K562 (cell line): ENCODE data around the gene GEMIN5. TPM values are rescaled to one million over a fixed set of nuclear protein-coding genes. Genes with fewer than 3 reads are reported as not detected.

Source experiments
- CREB3 ChIP-seq: fragments of 450-650 bp; conservative IDR thresholded peaks from 2 replicates; pipeline ENCODE4 v1.6.1; 2016; ENCODE audit warnings: missing genetic modification characterization, low read depth, mild to moderate bottlenecking, missing compliant biosample characterization, moderate library complexity
- EP400 ChIP-seq: fragments of 450-650 bp; IDR thresholded peaks from 2 replicates; pipeline ENCODE4 v1.6.1; 2017; ENCODE audit warnings: antibody characterized with exemption, mild to moderate bottlenecking, moderate library complexity
- GABPB1 ChIP-seq: sonication (generic); formaldehyde crosslinking; IDR thresholded peaks from 2 replicates; pipeline ENCODE4 v1.8.0; 2022; ENCODE audit warnings: mild to moderate bottlenecking, missing genetic modification reagents
- L3MBTL2 ChIP-seq: fragments of 450-650 bp; IDR thresholded peaks from 2 replicates; pipeline ENCODE4 v1.6.1; 2016; ENCODE audit warnings: mild to moderate bottlenecking, moderate library complexity
- MNT ChIP-seq, 2 experiments: fragments of 450-650 bp; conservative IDR thresholded peaks; 2 replicates each; pipeline ENCODE4 v1.6.1; 2017; ENCODE audit warnings: mild to moderate bottlenecking in 2 of 2, moderate library complexity in 2 of 2
- PATZ1 ChIP-seq: fragments of 250-450 bp; sonication (Bioruptor Pico); IDR thresholded peaks from 2 replicates; pipeline ENCODE4 v1.5.0; 2020; ENCODE audit warnings: mild to moderate bottlenecking, borderline replicate concordance
- POLR2H ChIP-seq: IDR thresholded peaks from 2 replicates; pipeline ENCODE4 v1.6.1; 2016; ENCODE audit warnings: missing genetic modification characterization, low read depth, mild to moderate bottlenecking, control low read depth, missing compliant biosample characterization, moderate library complexity
- PPARD ChIP-seq: fragments of 250-450 bp; sonication (Bioruptor Pico); IDR thresholded peaks from 2 replicates; pipeline ENCODE4 v1.8.0; 2022; ENCODE audit warnings: inconsistent platforms, mild to moderate bottlenecking, moderate library complexity
- RAD21 ChIP-seq, 2 experiments: fragments of 250-450 bp in 1 of 2; fragments of 450-650 bp in 1 of 2; sonication (Bioruptor Pico) in 1 of 2; formaldehyde crosslinking in 1 of 2; IDR thresholded peaks in 1 of 2; conservative IDR thresholded peaks in 1 of 2; 2 replicates each; pipeline versions ENCODE4 v1.4.0 to v1.8.0; 2020 to 2022; ENCODE audit warnings: mild to moderate bottlenecking in 2 of 2, moderate library complexity in 1 of 2
- SIN3A ChIP-seq, 2 experiments: fragments of 150-350 bp in 1 of 2; IDR thresholded peaks; 2 replicates each; pipeline ENCODE4 v1.6.1; 2011 to 2016; ENCODE audit warnings: borderline replicate concordance in 2 of 2, low read depth in 2 of 2, low read length in 2 of 2, mild to moderate bottlenecking in 2 of 2, moderate library complexity in 2 of 2; ENCODE audit not compliant: control insufficient read depth in 1 of 2
- SRSF7 ChIP-seq: fragments of 200-400 bp; formaldehyde crosslinking; optimal IDR thresholded peaks from 2 replicates; pipeline ENCODE3; 2017; ENCODE audit warnings: mild to moderate bottlenecking, low read depth, low read length
- U2AF1 ChIP-seq: fragments of 200-400 bp; formaldehyde crosslinking; optimal IDR thresholded peaks from 2 replicates; pipeline ENCODE3; 2017; ENCODE audit warnings: mild to moderate bottlenecking, low read depth, low read length, moderate library complexity
- YY1 ChIP-seq, 3 experiments: IDR thresholded peaks; 2 replicates each; pipeline ENCODE4 v1.6.1; 2011; ENCODE audit warnings: low read length in 2 of 3, mild to moderate bottlenecking in 2 of 3, moderate library complexity in 2 of 3, borderline replicate concordance in 1 of 3, control low read depth in 1 of 3, low read depth in 1 of 3; ENCODE audit not compliant: insufficient read depth in 3 of 3, insufficient replicate concordance in 2 of 3, control insufficient read depth in 1 of 3, insufficient read length in 1 of 3; ENCODE audit errors: extremely low read depth in 1 of 3
- ZNF239 ChIP-seq: fragments of 250-450 bp; sonication (Bioruptor Pico); IDR thresholded peaks from 2 replicates; pipeline ENCODE4 v1.4.0; 2020; ENCODE audit warnings: mild to moderate bottlenecking
- ZNF778 ChIP-seq: fragments of 450-650 bp; formaldehyde crosslinking; IDR thresholded peaks from 2 replicates; pipeline ENCODE4 v1.4.0; 2020; ENCODE audit warnings: mild to moderate bottlenecking, moderate library complexity
- polyA plus RNA-seq, 8 experiments: library from polyadenylated mRNA; depleted of rRNA in 4 of 8; stranded (reverse) in 5 of 8; unstranded in 3 of 8; fragments of >200 nt; fragmentation: Nextera tagmentation in 2 of 8; fragmentation: Illumina TruSeq in 1 of 8; extraction: Ambion mirVana in 2 of 8; extraction: Trizol in 1 of 8; gene quantifications; 2 replicates each; pipeline versions ENCODE4 v1.2.1 to v1.2.3, GENCODE V29; 2011 to 2014; ENCODE audit warnings: inconsistent platforms in 1 of 8, missing spikeins in 1 of 8
- total RNA-seq, 7 experiments: library from RNA; depleted of rRNA in 6 of 7; stranded (reverse); fragments of >200 nt in 6 of 7; fragmentation: Illumina TruSeq in 2 of 7; extraction: Trizol in 2 of 7; gene quantifications; 2 replicates each; pipeline versions ENCODE4 v1.2.1 to v1.2.3, GENCODE V29; 2011 to 2021; ENCODE audit warnings: low replicate concordance in 1 of 7
- TF ChIP-seq, protein P1 (sequence below): fragments of 150-350 bp; IDR thresholded peaks from 2 replicates; pipeline ENCODE4 v1.6.1; 2014; ENCODE audit warnings: low read depth, mild to moderate bottlenecking, low read length, borderline replicate concordance

The GEMIN5 gene
- total and polyA plus RNA-seq, 9 of the 15 experiments (the other 6 are each of a cell fraction or from before 2014, with no cell fraction given) = 10.3 to 48.2 (median 34.7) TPM

DNA sequence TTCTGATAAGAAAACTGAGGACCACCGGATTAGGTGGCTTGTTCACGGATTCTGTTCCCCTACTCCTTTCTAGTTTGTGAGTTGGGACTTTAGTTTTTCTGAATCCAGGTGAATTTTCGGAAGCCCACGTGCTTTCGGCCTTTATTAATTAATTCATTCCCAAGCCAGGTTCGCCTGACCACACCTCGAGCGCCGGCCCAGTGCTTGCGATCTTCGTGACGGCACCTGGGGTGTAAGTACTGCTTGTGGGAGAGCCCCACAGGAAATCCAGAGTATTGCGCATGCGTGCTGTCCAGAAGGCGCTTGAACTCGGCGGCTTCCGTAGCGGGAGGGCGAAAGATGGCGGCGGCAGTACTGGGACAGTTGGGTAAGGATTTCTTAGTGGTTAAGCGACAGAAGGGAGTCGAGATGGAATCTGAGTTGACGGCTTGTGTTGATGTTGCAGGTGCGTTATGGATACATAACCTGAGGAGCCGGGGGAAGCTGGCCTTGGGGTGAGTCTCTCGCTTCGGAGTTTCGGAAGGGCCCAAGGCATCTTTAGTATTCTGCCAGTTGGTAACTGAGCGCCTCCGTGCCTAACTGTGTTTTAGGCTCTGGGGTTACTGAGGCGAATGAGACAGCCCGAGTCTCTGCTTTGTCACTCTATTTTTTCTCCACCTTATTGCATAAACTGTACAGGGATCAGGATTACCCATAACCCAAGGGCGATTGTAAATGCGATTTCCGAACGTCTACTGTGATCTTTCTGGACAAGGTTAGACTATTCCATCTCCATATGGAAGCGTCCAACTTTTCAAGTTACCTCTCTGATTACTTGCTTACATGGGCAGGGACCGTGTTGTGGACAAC lies 3.0 kb upstream of the GEMIN5 start, which contains the start of gene MRPL22 (continued):
- peak; percentile 70 for TF ChIP-seq POLR2H
- TF ChIP-seq SRSF7 = no peak
- no peak for TF ChIP-seq ZNF239 (CRISPR knock-in tag)
- TF ChIP-seq PATZ1 (CRISPR knock-in tag) = no peak
- no peak for TF ChIP-seq RAD21 (CRISPR knock-in tag; conservative IDR thresholded peaks at IDR 0.05 in 1 of 2, IDR thresholded peaks at IDR 0.05 in 1 of 2)
- TF ChIP-seq U2AF1 = no peak
- TF ChIP-seq, protein P1, sequence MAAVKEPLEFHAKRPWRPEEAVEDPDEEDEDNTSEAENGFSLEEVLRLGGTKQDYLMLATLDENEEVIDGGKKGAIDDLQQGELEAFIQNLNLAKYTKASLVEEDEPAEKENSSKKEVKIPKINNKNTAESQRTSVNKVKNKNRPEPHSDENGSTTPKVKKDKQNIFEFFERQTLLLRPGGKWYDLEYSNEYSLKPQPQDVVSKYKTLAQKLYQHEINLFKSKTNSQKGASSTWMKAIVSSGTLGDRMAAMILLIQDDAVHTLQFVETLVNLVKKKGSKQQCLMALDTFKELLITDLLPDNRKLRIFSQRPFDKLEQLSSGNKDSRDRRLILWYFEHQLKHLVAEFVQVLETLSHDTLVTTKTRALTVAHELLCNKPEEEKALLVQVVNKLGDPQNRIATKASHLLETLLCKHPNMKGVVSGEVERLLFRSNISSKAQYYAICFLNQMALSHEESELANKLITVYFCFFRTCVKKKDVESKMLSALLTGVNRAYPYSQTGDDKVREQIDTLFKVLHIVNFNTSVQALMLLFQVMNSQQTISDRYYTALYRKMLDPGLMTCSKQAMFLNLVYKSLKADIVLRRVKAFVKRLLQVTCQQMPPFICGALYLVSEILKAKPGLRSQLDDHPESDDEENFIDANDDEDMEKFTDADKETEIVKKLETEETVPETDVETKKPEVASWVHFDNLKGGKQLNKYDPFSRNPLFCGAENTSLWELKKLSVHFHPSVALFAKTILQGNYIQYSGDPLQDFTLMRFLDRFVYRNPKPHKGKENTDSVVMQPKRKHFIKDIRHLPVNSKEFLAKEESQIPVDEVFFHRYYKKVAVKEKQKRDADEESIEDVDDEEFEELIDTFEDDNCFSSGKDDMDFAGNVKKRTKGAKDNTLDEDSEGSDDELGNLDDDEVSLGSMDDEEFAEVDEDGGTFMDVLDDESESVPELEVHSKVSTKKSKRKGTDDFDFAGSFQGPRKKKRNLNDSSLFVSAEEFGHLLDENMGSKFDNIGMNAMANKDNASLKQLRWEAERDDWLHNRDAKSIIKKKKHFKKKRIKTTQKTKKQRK = no peak
- TF ChIP-seq L3MBTL2 = peak; percentile 91
- no peak for TF ChIP-seq PPARD
- no peak for TF ChIP-seq ZNF778 (CRISPR knock-in tag)
- peak; percentile 45 to 61; a peak in 2 of 4 replicates for TF ChIP-seq SIN3A (IDR thresholded peaks at IDR 0.05; ENCODE audit: borderline replicate concordance in 2 of 2, control insufficient read depth in 1 of 2, low read depth in 2 of 2, low read length in 2 of 2)
- TF ChIP-seq GABPB1 (CRISPR knock-in tag) = peak; percentile 58; the same call in 1 of the 2 replicates
- TF ChIP-seq MNT (conservative IDR thresholded peaks at IDR 0.05) = peak; percentile 31 to 67; a peak in 3 of 4 replicates
- peak; percentile 82 to 98 (median 96) for TF ChIP-seq YY1 (IDR thresholded peaks at IDR 0.05; ENCODE audit: borderline replicate concordance in 1 of 3, control insufficient read depth in 1 of 3, extremely low read depth in 1 of 3, insufficient read depth in 3 of 3, insufficient read length in 1 of 3, insufficient replicate concordance in 2 of 3, low read depth in 1 of 3, low read length in 2 of 3)
- TF ChIP-seq EP400 = peak; percentile 69
- TF ChIP-seq CREB3 (tag) = 0 out of 2 replicates have a peak, but pooled peaks have one; percentile 15
